Pancreas (tissue), 10 donors: ENCODE measurements around the gene BSPRY. TPM values are rescaled to one million over a fixed set of nuclear protein-coding genes. Genes with fewer than 3 reads are reported as not detected.
A peak's percentile ranks its signal among the peaks of the same experiment; 100 is the strongest.

Experiments
- ATAC-seq, 4 donors: fragments of 200-7000 bp; cut with Tn5 transposase; one replicate each; pipeline versions ENCODE4 v1.8.0 to v1.9.1; 2020; ENCODE audit warnings: mild to moderate bottlenecking in 4 of 4, moderate library complexity in 4 of 4
- DNase-seq, 6 donors: peaks; one replicate each; pipeline ENCODE4 v3.0.0-alpha.2; 2020
- FAIRE-seq: peaks from 2 replicates; lab custom pipeline; 2012; peaks lifted over from hg19 to GRCh38; lab: Jason Lieb, UNC
- H3K27ac ChIP-seq, 4 donors: fragments of 200-600 bp; sonication (generic); 1 replicate in 3 of 4; 2 replicates in 1 of 4; pipeline versions ENCODE4 v1.5.0 to v1.8.0; 2020
- H3K27me3 ChIP-seq, 4 donors: fragments of 200-600 bp; one replicate each; pipeline ENCODE4 v1.8.0; 2021
- H3K36me3 ChIP-seq, 3 donors: fragments of 200-600 bp; sonication (generic) in 1 of 3; one replicate each; pipeline versions ENCODE4 v1.5.0 to v1.8.0; 2020 to 2021
- H3K4me1 ChIP-seq, 3 donors: fragments of 200-600 bp; one replicate each; pipeline ENCODE4 v1.8.0; 2021
- H3K4me3 ChIP-seq, 4 donors: fragments of 200-600 bp; sonication (generic) in 2 of 4; one replicate each; pipeline versions ENCODE4 v1.5.0 to v1.8.0; 2020 to 2021
- H3K9me3 ChIP-seq, 4 donors: fragments of 200-600 bp; one replicate each; pipeline ENCODE4 v1.8.0; 2021
- CTCF ChIP-seq, 4 donors: fragments of 200-600 bp; sonication (generic) in 3 of 4; IDR thresholded peaks; one replicate each; pipeline versions ENCODE4 v1.5.0 to v1.8.0; 2021; ENCODE audit warnings: antibody characterized with exemption in 4 of 4
- WGBS, 2 donors: extraction: QIAGEN DNeasy Blood & Tissue Kit; methylation state at CpG; one replicate each; pipeline ENCODE4 v1.1.7; 2013; 5-methylcytosine and 5-hydroxymethylcytosine counted together
- intact Hi-C, 3 donors: fragments of 100-400 bp; cut with DNase I; formaldehyde crosslinking; loops; one replicate each; pipeline versions ENCODE4 v1.11.1 to v1.14.2; 2022
- polyA plus RNA-seq, 2 donors: library from polyadenylated mRNA; stranded (reverse); fragments of 200-250 nt; gene quantifications; one replicate each; pipeline ENCODE4 v1.2.3, GENCODE V29; 2013
- total RNA-seq, 6 donors: library from RNA; stranded (reverse); fragmentation: NEBNext Ultra II Directional in 4 of 6; extraction: Animal tissue kit (Norgen Biotek cat#: 25700) in 4 of 6; gene quantifications; one replicate each; pipeline versions ENCODE4 v1.2.1 to v1.2.4, GENCODE V29; 2021 to 2023
- donor health status: healthy with polysubstance abuse.
- donor health status: DM: no; HTN: no; CAD: no; lungs with moderate emphysema.
- donor health status: DM: no; HTN: no; CAD: no.
- donor health status: control.
- donor health status: control.
- donor health status: Bipolar disorder and iron deficiency.
- donor health status: DM: yes; HTN: yes; CAD: no.
- donor health status: DM: no; HTN: no; CAD: no.
- donor health status: DM: no; HTN: no; CAD: no.
- donor health status: DM: yes; HTN: yes; CAD: no.

Gene BSPRY
- total and polyA plus RNA-seq, 8 donors = 12.5 to 35.9 (median 21.3) TPM

GRCh38 chr9:113393281-113393680 lies 43.9 kb downstream of the BSPRY start:
- Histone ChIP-seq H3K27me3 (no peaks in the 10 kb centered on the region), H3K27ac (no peak overlapping the region), H3K36me3 (peaks cover 0 to 32% (median 11%) of the 10 kb centered on the region in 3 donors), H3K9me3 (no peaks in the 10 kb centered on the region), H3K4me3 (no peak overlapping the region), H3K4me1 (peaks cover 30 to 40% (median 39%) of the 10 kb centered on the region in 3 donors)
- FAIRE-seq = no peak
- DNase-seq = peak in 1 of 6 donors; percentile 13
- TF ChIP-seq CTCF (IDR thresholded peaks at IDR 0.05) = no peak
- 93 to 94% methylated on average over 7 of the region's 7 CpGs for WGBS, 2 donors
- ATAC-seq = no peak
- intact Hi-C loops = loop anchor here in 2 of 3 donors (10.0 kb wide), 1 partner anchor 48 kb away; the partner anchor contains the start of genes BSPRY (in 2 of the 2) and WDR31 (in 2 of the 2)

- Histone ChIP-seq H3K27ac (peak overlapping the region in 2 of 4 donors; percentile 28 to 54), H3K36me3 (peaks cover 0 to 23% (median 10%) of the 10 kb centered on the region in 3 donors), H3K9me3 (no peaks in the 10 kb centered on the region), H3K4me1 (peaks cover 28 to 43% (median 39%) of the 10 kb centered on the region in 3 donors), H3K27me3 (no peaks in the 10 kb centered on the region), H3K4me3 (no peak overlapping the region)
- ATAC-seq (peak in 3 of 4 donors; percentile 32 to 53 (median 45)), FAIRE-seq (no peak), DNase-seq (peak in 2 of 6 donors; percentile 9 to 13)
- intact Hi-C loops = loop anchor here in 2 of 3 donors (10.0 kb wide), 1 partner anchor 50 kb away; the partner anchor contains the start of genes BSPRY (in 2 of the 2) and WDR31 (in 2 of the 2)
- WGBS, 2 donors = 75 to 77% methylated on average over 9 of the region's 9 CpGs
- no peak for TF ChIP-seq CTCF (IDR thresholded peaks at IDR 0.05)
Observed at GRCh38 chr9:113395000-113395861, 45.9 kb downstream of the BSPRY start.

GRCh38 chr9:113397203-113397631 lies 47.9 kb downstream of the BSPRY start:
- no peak for TF ChIP-seq CTCF (IDR thresholded peaks at IDR 0.05)
- ATAC-seq (no peak), FAIRE-seq (no peak), DNase-seq (no peak)
- Histone ChIP-seq H3K27me3 (no peaks in the 10 kb centered on the region), H3K27ac (peak overlapping the region in 2 of 4 donors; percentile 26 to 78), H3K9me3 (no peaks in the 10 kb centered on the region), H3K4me1 (peaks cover 34 to 44% (median 39%) of the 10 kb centered on the region in 3 donors), H3K4me3 (no peak overlapping the region), H3K36me3 (peaks cover 0 to 3% (median 0%) of the 10 kb centered on the region in 3 donors)
- 45 to 50% methylated on average over 3 of the region's 3 CpGs for WGBS, 2 donors
- intact Hi-C loops = loop anchor here in 2 of 3 donors (10.0 kb wide), 1 partner anchor 52 kb away; the partner anchor contains the start of genes BSPRY (in 2 of the 2) and WDR31 (in 2 of the 2)

GRCh38 chr9:113398796-113399195 lies 49.5 kb downstream of the BSPRY start:
- no peak for ATAC-seq
- DNase-seq = peak in 1 of 6 donors; percentile 22
- Histone ChIP-seq H3K27ac (peak overlapping the region; percentile 16 to 78 (median 64)), H3K27me3 (no peaks in the 10 kb centered on the region), H3K9me3 (no peaks in the 10 kb centered on the region), H3K36me3 (no peaks in the 10 kb centered on the region), H3K4me1 (peaks cover 34 to 44% (median 39%) of the 10 kb centered on the region in 3 donors), H3K4me3 (peak overlapping the region in 1 of 4 donors; percentile 78)
- no peak for FAIRE-seq
- intact Hi-C loops = loop anchor here in 2 of 3 donors (10.0 kb wide), 1 partner anchor 54 kb away; the partner anchor contains the start of genes BSPRY (in 2 of the 2) and WDR31 (in 2 of the 2)
- TF ChIP-seq CTCF (IDR thresholded peaks at IDR 0.05) = no peak
- WGBS, 2 donors = 26 to 30% methylated on average over 5 of the region's 5 CpGs
